GM12878 (cell line): Measurements from ENCODE around the gene PROSER2. TPM values are rescaled to one million over a fixed set of nuclear protein-coding genes. Genes with fewer than 3 reads are reported as not detected.

Experiments used
- ATAC-seq: fragments of 200-7000 bp; cut with Tn5 transposase; 3 replicates; pipeline ENCODE4 v1.9.1; 2020; ENCODE audit warnings: mild to moderate bottlenecking, moderate library complexity
- BruUV-seq: library from RNA; stranded (reverse); fragments of 400-500 nt; replicated peaks from 2 replicates; lab custom pipeline; 2021; lab: Mats Ljungman, UMichigan
- CTCF ChIA-PET: fragments of 300-600 bp; sonication (Branson Sonifier 250); formaldehyde crosslinking; extraction: SDS; loops from one replicate; lab custom pipeline; 2021; ENCODE audit warnings: inconsistent platforms; lab: Yijun Ruan, JAX
- POLR2A ChIA-PET: fragments of 350-600 bp; formaldehyde crosslinking; extraction: SDS; loops from one replicate; lab custom pipeline; 2021; ENCODE audit warnings: inconsistent platforms; lab: Charles Lee
- RAD21 ChIA-PET: fragments of 300-600 bp; sonication (Branson Sonifier 250); formaldehyde crosslinking; loops from one replicate; lab custom pipeline; 2023; ENCODE audit warnings: antibody characterized with exemption; ENCODE audit not compliant: unreplicated experiment; lab: Charles Lee
- SMC1A ChIA-PET: fragments of 300-600 bp; sonication (Branson Sonifier 250); formaldehyde crosslinking; loops from one replicate; lab custom pipeline; 2023; ENCODE audit not compliant: unreplicated experiment, uncharacterized antibody; lab: Charles Lee
- DNase-seq: peaks from one replicate; pipeline ENCODE4 v3.0.0-alpha.2; 2011; ENCODE audit warnings: low read depth, low spot score
- FAIRE-seq: peaks from 3 replicates; lab custom pipeline; 2011; peaks lifted over from hg19 to GRCh38; lab: Jason Lieb, UNC
- H2AFZ ChIP-seq: 2 replicates; pipeline ENCODE4 v1.6.0; 2011; ENCODE audit warnings: low read depth, low read length, control low read depth; ENCODE audit not compliant: control insufficient read depth
- H3K27ac ChIP-seq: 2 replicates; pipeline ENCODE4 v1.5.1; 2011; ENCODE audit warnings: control low read depth; ENCODE audit not compliant: control insufficient read depth, insufficient read depth
- H3K27me3 ChIP-seq, 2 experiments: replicated peaks in 1 of 2; 2 replicates each; pipeline versions ENCODE4 v1.6.0 to v1.6.1; 2011; ENCODE audit warnings: low read length in 1 of 2; ENCODE audit not compliant: control insufficient read depth in 2 of 2, insufficient read depth in 2 of 2
- H3K36me3 ChIP-seq, 2 experiments: 2 replicates each; pipeline ENCODE4 v1.5.1; 2011; ENCODE audit warnings: low read length in 1 of 2; ENCODE audit not compliant: control insufficient read depth in 2 of 2, insufficient read depth in 2 of 2
- H3K4me1 ChIP-seq: 2 replicates; pipeline ENCODE4 v1.6.1; 2011; ENCODE audit warnings: mild to moderate bottlenecking, low read length, moderate library complexity, mixed read lengths; ENCODE audit not compliant: control insufficient read depth, insufficient read depth
- H3K4me2 ChIP-seq: 2 replicates; pipeline ENCODE4 v1.6.0; 2011; ENCODE audit warnings: control low read depth; ENCODE audit not compliant: control insufficient read depth, insufficient read depth
- H3K4me3 ChIP-seq: fragments of 200-600 bp; sonication (generic); 2 replicates; pipeline ENCODE4 v1.5.1; 2016
- H3K79me2 ChIP-seq: 2 replicates; pipeline ENCODE4 v1.6.0; 2011; ENCODE audit warnings: low read length; ENCODE audit not compliant: control insufficient read depth, insufficient read depth
- H3K9ac ChIP-seq: 2 replicates; pipeline ENCODE4 v1.8.0; 2011; ENCODE audit warnings: low read length, control low read depth, mixed read lengths; ENCODE audit not compliant: control insufficient read depth, insufficient read depth
- H3K9me3 ChIP-seq: replicated peaks from 3 replicates; pipeline ENCODE4 v1.5.1; 2011; ENCODE audit warnings: mild to moderate bottlenecking, low read length; ENCODE audit not compliant: control insufficient read depth, insufficient read depth
- H4K20me1 ChIP-seq: 2 replicates; pipeline ENCODE4 v1.6.0; 2011; ENCODE audit not compliant: control insufficient read depth, insufficient read depth
- ESRRA ChIP-seq: IDR thresholded peaks from 2 replicates; pipeline ENCODE4 v1.6.1; 2012; ENCODE audit warnings: mild to moderate bottlenecking, low read length, improper control_type of control experiment
- KLF5 ChIP-seq: fragments of 450-650 bp; IDR thresholded peaks from 2 replicates; pipeline ENCODE4 v1.6.1; 2014; ENCODE audit warnings: mild to moderate bottlenecking; ENCODE audit not compliant: partially characterized antibody
- MAX ChIP-seq: IDR thresholded peaks from 2 replicates; pipeline ENCODE4 v1.6.1; 2012; ENCODE audit warnings: low read depth, low read length, improper control_type of control experiment
- NRF1 ChIP-seq: conservative IDR thresholded peaks from 2 replicates; pipeline ENCODE4 v1.6.1; 2011; ENCODE audit warnings: mild to moderate bottlenecking, low read depth, low read length, improper control_type of control experiment
- POLR2A ChIP-seq: IDR thresholded peaks from 2 replicates; pipeline ENCODE4 v1.6.1; 2011; ENCODE audit warnings: low read depth, mild to moderate bottlenecking, low read length
- SMAD5 ChIP-seq: IDR thresholded peaks from 2 replicates; pipeline ENCODE4 v1.6.1; 2016; ENCODE audit warnings: antibody characterized with exemption, low read depth
- TBL1XR1 ChIP-seq: IDR thresholded peaks from 2 replicates; pipeline ENCODE4 v1.6.1; 2012; ENCODE audit warnings: low read depth, low read length, improper control_type of control experiment
- TCF12 ChIP-seq: IDR thresholded peaks from 2 replicates; pipeline ENCODE4 v1.6.1; 2011; ENCODE audit warnings: low read depth, mild to moderate bottlenecking, low read length
- WGBS: methylation state at CpG from one replicate; pipeline ENCODE4 v1.1.6; 2016; ENCODE audit warnings: low lambda C conversion rate; ENCODE audit not compliant: insufficient replicate concordance, insufficient coverage; ENCODE audit errors: missing lambda C conversion rate; 5-methylcytosine and 5-hydroxymethylcytosine counted together
- in situ Hi-C: fragments of 300-500 bp; cut with MboI; formaldehyde crosslinking; loops from 9 replicates; pipeline ENCODE4 v1.14.3; 2018; ENCODE audit warnings: mixed read lengths
- intact Hi-C: fragments of 100-400 bp; cut with micrococcal nuclease; formaldehyde crosslinking; loops from one replicate; pipeline ENCODE4 v1.14.2; 2022; ENCODE audit not compliant: unreplicated experiment
- polyA plus RNA-seq, 11 experiments: library from polyadenylated mRNA; depleted of rRNA in 4 of 11; unstranded in 6 of 11; stranded (reverse) in 5 of 11; fragments of >200 nt; fragmentation: Nextera tagmentation in 4 of 11; fragmentation: Illumina TruSeq in 1 of 11; extraction: Ambion mirVana in 4 of 11; extraction: Trizol in 1 of 11; gene quantifications; 1 replicate in 1 of 11; 2 replicates in 10 of 11; pipeline versions ENCODE4 v1.2.1 to v1.2.3, GENCODE V29; 2011 to 2016; ENCODE audit warnings: inconsistent platforms in 2 of 11, missing spikeins in 2 of 11, low read depth in 1 of 11
- total RNA-seq, 4 experiments: library from RNA; depleted of rRNA in 3 of 4; stranded (reverse); fragments of >200 nt in 3 of 4; fragmentation: Illumina TruSeq in 1 of 4; extraction: Trizol in 1 of 4; gene quantifications; 2 replicates each; pipeline versions ENCODE4 v1.2.1 to v1.2.3, GENCODE V29; 2013 to 2021

The PROSER2 gene
- total and polyA plus RNA-seq, 10 of the 15 experiments (the other 5 are each of a cell fraction or from before 2014, with no cell fraction given): 0.04 to 0.25 (median 0.07) TPM; not detected in 6

GRCh38 chr10:11799736-11800080 is 23.4 kb upstream of the PROSER2 start:
- intact Hi-C loops: no loop called here
- ATAC-seq (no peak), DNase-seq (no peak), FAIRE-seq (no peak)
- H3K4me1 ChIP-seq: no peaks in the 10 kb centered on the region
- TF ChIP-seq SMAD5: no peak
- no peak for TF ChIP-seq MAX
- TF ChIP-seq TBL1XR1: no peak
- no peak for TF ChIP-seq TCF12
- TF ChIP-seq POLR2A: no peak
- no peak for TF ChIP-seq ESRRA
- no peak overlapping the region for H3K4me3 ChIP-seq
- ChIA-PET RAD21 (no interaction called here), SMC1A (interaction anchor here (0.6 kb wide), 1 partner anchor 492 kb away, joined by 3 read pairs; no protein-coding TSS in a partner anchor), POLR2A (no interaction called here), CTCF (interaction anchor here (1.2 to 2.9 kb wide), 3 partner anchors 8 to 20 kb away, joined by 5 to 9 read pairs (median 5); no protein-coding TSS in a partner anchor)
- H3K9me3 ChIP-seq: no peaks in the 10 kb centered on the region
- no TSS peak for BruUV-seq
- H4K20me1 ChIP-seq: no peaks in the 10 kb centered on the region
- WGBS: 74% methylated on average over 9 of the region's 9 CpGs
- no peaks in the 10 kb centered on the region for H3K79me2 ChIP-seq
- H2AFZ ChIP-seq: no peak overlapping the region
- H3K36me3 ChIP-seq: no peaks in the 10 kb centered on the region
- H3K4me2 ChIP-seq: no peak overlapping the region
- no peak overlapping the region for H3K27ac ChIP-seq
- H3K27me3 ChIP-seq: no peaks in the 10 kb centered on the region
- in situ Hi-C loops: loop anchor here (5.0 kb wide), 1 partner anchor 183 kb away; no protein-coding TSS in a partner anchor
- no peak overlapping the region for H3K9ac ChIP-seq

- in situ Hi-C loops: no loop called here
- TF ChIP-seq NRF1 (no peak), KLF5 (no peak)
- WGBS: 54% methylated on average over 16 of the region's 16 CpGs
- ChIA-PET SMC1A (no interaction called here), RAD21 (no interaction called here), CTCF (no interaction called here), POLR2A (no interaction called here)
- Histone ChIP-seq H3K4me2 (no peak overlapping the region), H4K20me1 (no peaks in the 10 kb centered on the region), H2AFZ (no peak overlapping the region), H3K36me3 (no peaks in the 10 kb centered on the region), H3K9ac (no peak overlapping the region), H3K4me1 (no peaks in the 10 kb centered on the region), H3K79me2 (no peaks in the 10 kb centered on the region), H3K27me3 (0 out of 4 replicates have a peak, but pooled peaks cover 0 to 1% of the 10 kb centered on the region in 2 experiments), H3K9me3 (no peaks in the 10 kb centered on the region), H3K27ac (no peak overlapping the region), H3K4me3 (no peak overlapping the region)
- intact Hi-C loops: no loop called here
- DNase-seq (no peak), FAIRE-seq (no peak), ATAC-seq (no peak)
- BruUV-seq: no TSS peak
These were observed 18.8 kb upstream of the PROSER2 start for GRCh38 chr10:11804336-11804735.
